Measurements from ENCODE around the gene ZNF155.

DNA sequence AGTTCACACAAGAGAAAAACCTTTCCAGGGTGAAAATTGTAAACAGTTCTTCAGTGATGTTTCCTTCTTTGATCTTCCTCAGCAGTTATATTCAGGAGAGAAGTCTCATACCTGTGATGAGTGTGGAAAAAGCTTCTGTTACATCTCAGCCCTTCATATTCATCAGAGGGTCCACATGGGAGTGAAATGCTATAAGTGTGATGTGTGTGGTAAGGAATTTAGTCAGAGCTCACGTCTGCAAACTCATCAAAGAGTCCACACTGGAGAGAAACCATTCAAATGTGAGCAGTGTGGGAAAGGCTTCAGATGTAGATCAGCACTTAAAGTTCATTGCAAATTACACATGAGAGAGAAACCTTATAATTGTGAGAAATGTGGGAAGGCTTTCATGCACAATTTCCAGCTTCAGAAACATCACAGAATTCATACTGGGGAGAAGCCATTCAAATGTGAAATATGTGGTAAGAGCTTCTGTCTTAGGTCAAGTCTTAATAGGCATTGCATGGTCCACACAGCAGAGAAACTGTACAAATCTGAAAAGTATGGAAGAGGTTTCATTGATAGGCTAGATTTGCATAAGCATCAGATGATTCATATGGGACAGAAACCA is 48.1 kb downstream of the ZNF155 start:
- TF ChIP-seq, protein P1, sequence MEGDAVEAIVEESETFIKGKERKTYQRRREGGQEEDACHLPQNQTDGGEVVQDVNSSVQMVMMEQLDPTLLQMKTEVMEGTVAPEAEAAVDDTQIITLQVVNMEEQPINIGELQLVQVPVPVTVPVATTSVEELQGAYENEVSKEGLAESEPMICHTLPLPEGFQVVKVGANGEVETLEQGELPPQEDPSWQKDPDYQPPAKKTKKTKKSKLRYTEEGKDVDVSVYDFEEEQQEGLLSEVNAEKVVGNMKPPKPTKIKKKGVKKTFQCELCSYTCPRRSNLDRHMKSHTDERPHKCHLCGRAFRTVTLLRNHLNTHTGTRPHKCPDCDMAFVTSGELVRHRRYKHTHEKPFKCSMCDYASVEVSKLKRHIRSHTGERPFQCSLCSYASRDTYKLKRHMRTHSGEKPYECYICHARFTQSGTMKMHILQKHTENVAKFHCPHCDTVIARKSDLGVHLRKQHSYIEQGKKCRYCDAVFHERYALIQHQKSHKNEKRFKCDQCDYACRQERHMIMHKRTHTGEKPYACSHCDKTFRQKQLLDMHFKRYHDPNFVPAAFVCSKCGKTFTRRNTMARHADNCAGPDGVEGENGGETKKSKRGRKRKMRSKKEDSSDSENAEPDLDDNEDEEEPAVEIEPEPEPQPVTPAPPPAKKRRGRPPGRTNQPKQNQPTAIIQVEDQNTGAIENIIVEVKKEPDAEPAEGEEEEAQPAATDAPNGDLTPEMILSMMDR (optimal IDR thresholded peaks at IDR 0.05 in 1 of 3, IDR thresholded peaks at IDR 0.05 in 1 of 3, conservative IDR thresholded peaks at IDR 0.05 in 1 of 3; ENCODE audit: extremely low read depth in 1 of 3, insufficient read depth in 2 of 3, low read length in 3 of 3): no peak
- TF ChIP-seq EZH2 (IDR thresholded peaks at IDR 0.05; ENCODE audit: low read length): no peak

All from keratinocyte (primary cell).